Kidney (tissue), 14 donors: ENCODE measurements around the gene GNAS. TPM values are rescaled to one million over a fixed set of nuclear protein-coding genes. Genes with fewer than 3 reads are reported as not detected.

Source experiments
- DNase-seq, 5 donors: peaks; one replicate each; pipeline ENCODE4 v3.0.0-alpha.2; 2013 to 2020
- FAIRE-seq: peaks from 2 replicates; lab custom pipeline; 2012; peaks lifted over from hg19 to GRCh38; lab: Jason Lieb, UNC
- H3K27ac ChIP-seq, 2 donors: one replicate each; pipeline ENCODE4 v1.7.0; 2013; ENCODE audit warnings: low read depth in 2 of 2, low read length in 2 of 2, inconsistent platforms in 1 of 2
- H3K27me3 ChIP-seq: one replicate; pipeline ENCODE4 v1.7.1; 2013; ENCODE audit warnings: low read length, inconsistent platforms; ENCODE audit not compliant: control insufficient read depth, insufficient read depth
- H3K36me3 ChIP-seq, 3 donors: one replicate each; pipeline versions ENCODE4 v1.7.0 to v1.7.1; 2013; ENCODE audit warnings: low read length in 3 of 3, control low read depth in 1 of 3, inconsistent platforms in 1 of 3; ENCODE audit not compliant: insufficient read depth in 3 of 3, control insufficient read depth in 2 of 3
- H3K4me1 ChIP-seq, 3 donors: one replicate each; pipeline versions ENCODE4 v1.7.0 to v1.7.1; 2013; ENCODE audit warnings: low read length in 3 of 3, inconsistent platforms in 1 of 3, low read depth in 1 of 3; ENCODE audit not compliant: control insufficient read depth in 2 of 3, insufficient read depth in 2 of 3
- H3K4me3 ChIP-seq, 3 donors: one replicate each; pipeline versions ENCODE4 v1.7.0 to v1.8.1; 2013; ENCODE audit warnings: low read length in 3 of 3, control low read depth in 1 of 3, inconsistent platforms in 1 of 3
- H3K9ac ChIP-seq, 3 donors: one replicate each; pipeline versions ENCODE4 v1.7.0 to v1.7.1; 2013; ENCODE audit warnings: low read length in 3 of 3, control low read depth in 1 of 3, inconsistent platforms in 1 of 3
- H3K9me3 ChIP-seq, 3 donors: one replicate each; pipeline versions ENCODE4 v1.7.0 to v1.7.1; 2013; ENCODE audit warnings: low read length in 3 of 3, control low read depth in 1 of 3, inconsistent platforms in 1 of 3; ENCODE audit not compliant: control insufficient read depth in 2 of 3, insufficient read depth in 1 of 3
- intact Hi-C: fragments of 100-400 bp; cut with DNase I; formaldehyde crosslinking; loops from one replicate; pipeline ENCODE4 v1.11.1; 2022
- polyA plus RNA-seq: library from polyadenylated mRNA; stranded (reverse); fragments of 350-450 nt; fragmentation: Illumina TruSeq; extraction: RNeasy Lipid Tissue Mini Kit (QIAGEN cat#74804); gene quantifications from one replicate; pipeline ENCODE4 v1.2.3, GENCODE V29; 2014; ENCODE audit warnings: low read depth, low replicate concordance; ENCODE audit not compliant: insufficient read depth
- total RNA-seq: library from RNA; stranded (reverse); fragmentation: NEBNext Ultra II Directional; extraction: Animal tissue kit (Norgen Biotek cat#: 25700); gene quantifications from one replicate; pipeline ENCODE4 v1.2.1, GENCODE V29; 2021
- TF ChIP-seq, protein P1 (sequence below): IDR thresholded peaks from 3 replicates; pipeline ENCODE4 v1.5.1; 2012; ENCODE audit warnings: mild to moderate bottlenecking, moderate library complexity, borderline replicate concordance; ENCODE audit not compliant: insufficient read depth; ENCODE audit errors: extremely low read depth
- donor health status: control.
- donor health status: control.
- donor health status: control.
- donor health status: control.
- donor health status: control.
- donor health status: DM: yes; HTN: yes; CAD: no.
- donor health status: Normal renal cell carcinoma (clear cell type).

Gene GNAS
- total and polyA plus RNA-seq, 2 donors from 2014 or later = 792 to 867 TPM

DNA sequence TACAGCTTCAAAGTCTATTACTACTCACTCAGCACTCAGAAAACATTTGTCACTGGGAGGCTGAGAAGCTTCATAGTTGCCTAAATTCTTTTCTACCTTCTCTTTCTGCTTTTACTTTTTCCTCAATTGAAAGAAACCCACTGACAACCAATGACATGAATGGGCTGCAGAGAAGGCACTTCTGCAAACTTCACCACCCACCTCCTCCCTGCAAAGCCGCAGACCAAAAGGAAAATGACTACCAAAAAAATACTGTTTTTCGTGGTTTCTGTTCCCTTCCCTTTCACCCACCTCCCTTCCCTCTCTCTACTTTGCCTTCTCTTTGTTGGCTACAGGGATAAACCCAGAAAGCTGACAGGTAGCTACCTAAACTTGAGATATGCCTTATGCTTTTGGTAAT, 5.1 kb upstream of the GNAS start:
- H3K27ac ChIP-seq = no peak overlapping the region
- FAIRE-seq = no peak
- intact Hi-C loops = no loop called here
- no peak overlapping the region for H3K9ac ChIP-seq
- no peaks in the 10 kb centered on the region for H3K9me3 ChIP-seq
- no peaks in the 10 kb centered on the region for H3K36me3 ChIP-seq
- TF ChIP-seq, protein P1, sequence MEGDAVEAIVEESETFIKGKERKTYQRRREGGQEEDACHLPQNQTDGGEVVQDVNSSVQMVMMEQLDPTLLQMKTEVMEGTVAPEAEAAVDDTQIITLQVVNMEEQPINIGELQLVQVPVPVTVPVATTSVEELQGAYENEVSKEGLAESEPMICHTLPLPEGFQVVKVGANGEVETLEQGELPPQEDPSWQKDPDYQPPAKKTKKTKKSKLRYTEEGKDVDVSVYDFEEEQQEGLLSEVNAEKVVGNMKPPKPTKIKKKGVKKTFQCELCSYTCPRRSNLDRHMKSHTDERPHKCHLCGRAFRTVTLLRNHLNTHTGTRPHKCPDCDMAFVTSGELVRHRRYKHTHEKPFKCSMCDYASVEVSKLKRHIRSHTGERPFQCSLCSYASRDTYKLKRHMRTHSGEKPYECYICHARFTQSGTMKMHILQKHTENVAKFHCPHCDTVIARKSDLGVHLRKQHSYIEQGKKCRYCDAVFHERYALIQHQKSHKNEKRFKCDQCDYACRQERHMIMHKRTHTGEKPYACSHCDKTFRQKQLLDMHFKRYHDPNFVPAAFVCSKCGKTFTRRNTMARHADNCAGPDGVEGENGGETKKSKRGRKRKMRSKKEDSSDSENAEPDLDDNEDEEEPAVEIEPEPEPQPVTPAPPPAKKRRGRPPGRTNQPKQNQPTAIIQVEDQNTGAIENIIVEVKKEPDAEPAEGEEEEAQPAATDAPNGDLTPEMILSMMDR = no peak
- H3K4me3 ChIP-seq = no peak overlapping the region
- no peak for DNase-seq
- H3K27me3 ChIP-seq = peaks cover under 1% of the 10 kb centered on the region
- H3K4me1 ChIP-seq = no peaks in the 10 kb centered on the region

GRCh38 chr20:58850693-58851174, 1.8 kb upstream of the GNAS start, which contains the start of gene GNAS-AS1:
TSS of gene GNAS-AS1 (minus strand) at chr20:58850902.
- TF ChIP-seq, protein P1 = no peak
- Histone ChIP-seq H3K9me3 (no peaks in the 10 kb centered on the region), H3K36me3 (no peaks in the 10 kb centered on the region), H3K9ac (peak within 1 kb of the TSS in 1 of 3 donors; percentile 44), H3K4me1 (no peaks in the 10 kb centered on the region), H3K27ac (no peak within 1 kb of the TSS), H3K27me3 (no peaks in the 10 kb centered on the region), H3K4me3 (peak within 1 kb of the TSS; percentile 29 to 64 (median 47))
- intact Hi-C loops = no loop called here
- FAIRE-seq (no peak), DNase-seq (peak; percentile 86 to 93 (median 92))

- H3K4me1 ChIP-seq = no peaks in the 10 kb centered on the region
- H3K9ac ChIP-seq = peak overlapping the region in 1 of 3 donors; percentile 44
- no peaks in the 10 kb centered on the region for H3K27me3 ChIP-seq
- TF ChIP-seq, protein P1 = no peak
- DNase-seq (no peak), FAIRE-seq (no peak)
- no peak overlapping the region for H3K27ac ChIP-seq
- no peaks in the 10 kb centered on the region for H3K36me3 ChIP-seq
- peak overlapping the region; percentile 29 to 64 (median 47) for H3K4me3 ChIP-seq
- intact Hi-C loops = no loop called here
- H3K9me3 ChIP-seq = no peaks in the 10 kb centered on the region
These were observed 1.1 kb upstream of the GNAS start for GRCh38 chr20:58851221-58851968.
